SK-N-SH (cell line): ENCODE results near the gene VWF. TPM values are rescaled to one million over a fixed set of nuclear protein-coding genes. Genes with fewer than 3 reads are reported as not detected.

ENCODE experiments used
- CTCF ChIA-PET: fragments of 300-600, 350-600 bp; formaldehyde crosslinking; extraction: SDS; loops from one replicate; lab custom pipeline; 2021; lab: Yijun Ruan, JAX
- POLR2A ChIA-PET: fragments of 350-600 bp; sonication (Branson Sonifier 250); formaldehyde crosslinking; extraction: SDS; loops from one replicate; lab custom pipeline; 2020; ENCODE audit warnings: antibody characterized with exemption, inconsistent platforms; lab: Yijun Ruan, JAX
- DNase-seq: peaks from one replicate; pipeline ENCODE4 v3.0.0; 2012
- H2AFZ ChIP-seq: fragments of 200-600 bp; sonication (generic); 2 replicates; pipeline ENCODE4 v1.8.1; 2016; ENCODE audit warnings: antibody characterized with exemption, mild to moderate bottlenecking, low read depth
- H3F3A ChIP-seq: fragments of 200-600 bp; sonication (generic); replicated peaks from 2 replicates; pipeline ENCODE3; 2016; ENCODE audit warnings: antibody characterized with exemption, mild to moderate bottlenecking; ENCODE audit not compliant: insufficient read depth
- H3K27ac ChIP-seq, 2 experiments: fragments of 200-500 bp in 1 of 2; fragments of 200-600 bp in 1 of 2; sonication (Bioruptor generic) in 1 of 2; sonication (generic), shearing (Covaris generic) in 1 of 2; 2 replicates each; pipeline versions ENCODE4 v1.5.1 to v1.6.1; 2014 to 2016; ENCODE audit warnings: low read depth in 2 of 2, inconsistent platforms in 1 of 2, low read length in 1 of 2, mild to moderate bottlenecking in 1 of 2, mixed read lengths in 1 of 2
- H3K27me3 ChIP-seq: fragments of 200-600 bp; sonication (generic), shearing (Covaris generic); 2 replicates; pipeline ENCODE4 v1.6.1; 2016; ENCODE audit warnings: mixed run types; ENCODE audit not compliant: insufficient read depth
- H3K36me3 ChIP-seq, 2 experiments: fragments of 200-500 bp in 1 of 2; fragments of 200-600 bp in 1 of 2; sonication (Bioruptor generic) in 1 of 2; sonication (generic) in 1 of 2; replicated peaks in 1 of 2; 2 replicates each; pipeline versions ENCODE3 to v1.5.1; 2014 to 2016; ENCODE audit warnings: low read length in 1 of 2, mild to moderate bottlenecking in 1 of 2; ENCODE audit not compliant: insufficient read depth in 2 of 2, control insufficient read depth in 1 of 2
- H3K4me1 ChIP-seq, 2 experiments: fragments of 200-500 bp in 1 of 2; fragments of 200-600 bp in 1 of 2; sonication (Bioruptor generic) in 1 of 2; sonication (generic), shearing (Covaris generic) in 1 of 2; 2 replicates each; pipeline versions ENCODE4 v1.5.1 to v1.6.1; 2014 to 2016; ENCODE audit warnings: low read depth in 1 of 2, low read length in 1 of 2, mixed run types in 1 of 2; ENCODE audit not compliant: insufficient read depth in 2 of 2, control insufficient read depth in 1 of 2
- H3K4me2 ChIP-seq: fragments of 200-600 bp; sonication (generic), shearing (Covaris generic); 2 replicates; pipeline ENCODE4 v1.6.1; 2017; ENCODE audit warnings: mixed run types
- H3K4me3 ChIP-seq, 2 experiments: fragments of 200-500 bp in 1 of 2; fragments of 200-600 bp in 1 of 2; sonication (Bioruptor generic) in 1 of 2; sonication (generic), shearing (Covaris generic) in 1 of 2; 2 replicates each; pipeline versions ENCODE4 v1.5.1 to v1.8.1; 2014 to 2016; ENCODE audit warnings: low read depth in 2 of 2, inconsistent platforms in 1 of 2, low read length in 1 of 2, mild to moderate bottlenecking in 1 of 2, mixed read lengths in 1 of 2, moderate library complexity in 1 of 2
- H3K79me2 ChIP-seq: fragments of 200-600 bp; sonication (generic); 2 replicates; pipeline ENCODE4 v1.8.1; 2017; ENCODE audit warnings: mild to moderate bottlenecking; ENCODE audit not compliant: insufficient read depth
- H3K9ac ChIP-seq: fragments of 200-600 bp; sonication (generic); 2 replicates; pipeline ENCODE4 v1.6.1; 2017; ENCODE audit warnings: mixed run types
- H3K9me2 ChIP-seq: fragments of 200-600 bp; sonication (generic); 2 replicates; pipeline ENCODE4 v1.6.1; 2017; ENCODE audit warnings: mixed run types
- H3K9me3 ChIP-seq: fragments of 200-600 bp; sonication (generic); 2 replicates; pipeline ENCODE4 v1.6.1; 2017; ENCODE audit warnings: mixed run types, mild to moderate bottlenecking, moderate library complexity
- H4K20me1 ChIP-seq: fragments of 200-600 bp; sonication (generic); 2 replicates; pipeline ENCODE4 v1.6.1; 2017; ENCODE audit warnings: mild to moderate bottlenecking, mixed run types; ENCODE audit not compliant: insufficient read depth
- CHD2 ChIP-seq: fragments of 150-350 bp; IDR thresholded peaks from 2 replicates; pipeline ENCODE4 v1.6.1; 2018; ENCODE audit warnings: low read length; ENCODE audit not compliant: partially characterized antibody
- CTCF ChIP-seq: fragments of 200-600 bp; sonication (generic); IDR thresholded peaks from 2 replicates; pipeline ENCODE4 v1.6.1; 2017; ENCODE audit warnings: antibody characterized with exemption, mild to moderate bottlenecking, moderate library complexity
- EP300 ChIP-seq, 2 experiments: IDR thresholded peaks; 2 replicates each; pipeline versions ENCODE4 v1.4.0 to v1.6.1; 2012; ENCODE audit warnings: borderline replicate concordance in 1 of 2, low read depth in 1 of 2, low read length in 1 of 2
- FOSL2 ChIP-seq: IDR thresholded peaks from 2 replicates; pipeline ENCODE4 v1.4.0; 2012; ENCODE audit warnings: low read depth, mild to moderate bottlenecking, moderate library complexity, borderline replicate concordance
- FOXM1 ChIP-seq: IDR thresholded peaks from 2 replicates; pipeline ENCODE4 v1.4.0; 2012; ENCODE audit warnings: low read depth, mild to moderate bottlenecking
- MEF2A ChIP-seq: IDR thresholded peaks from 2 replicates; pipeline ENCODE4 v1.4.0; 2012; ENCODE audit warnings: low read depth, borderline replicate concordance
- MXI1 ChIP-seq: IDR thresholded peaks from 2 replicates; pipeline ENCODE4 v1.6.1; 2012; ENCODE audit warnings: mild to moderate bottlenecking, low read depth, low read length, improper control_type of control experiment
- NFIC ChIP-seq: IDR thresholded peaks from 2 replicates; pipeline ENCODE4 v1.4.0; 2012; ENCODE audit warnings: borderline replicate concordance
- PBX3 ChIP-seq: IDR thresholded peaks from 2 replicates; pipeline ENCODE4; 2012
- POLR2AphosphoS5 ChIP-seq: IDR thresholded peaks from 2 replicates; pipeline ENCODE4 v1.6.1; 2012; ENCODE audit warnings: low read depth, low read length
- RAD21 ChIP-seq: IDR thresholded peaks from 2 replicates; pipeline ENCODE4 v1.6.1; 2012; ENCODE audit warnings: mild to moderate bottlenecking, low read length
- RFX5 ChIP-seq: IDR thresholded peaks from 2 replicates; pipeline ENCODE4 v1.6.1; 2012; ENCODE audit warnings: mild to moderate bottlenecking, improper control_type of control experiment, low read length
- RXRA ChIP-seq: IDR thresholded peaks from 2 replicates; pipeline ENCODE4 v1.4.0; 2012; ENCODE audit warnings: low read depth, mild to moderate bottlenecking, borderline replicate concordance
- SIN3A ChIP-seq: IDR thresholded peaks from 2 replicates; pipeline ENCODE4 v1.6.1; 2012; ENCODE audit warnings: low read depth, mild to moderate bottlenecking, low read length, moderate library complexity, borderline replicate concordance
- TAF1 ChIP-seq: IDR thresholded peaks from 2 replicates; pipeline ENCODE4 v1.6.1; 2012; ENCODE audit warnings: low read depth, mild to moderate bottlenecking, low read length, moderate library complexity, borderline replicate concordance
- TCF12 ChIP-seq: IDR thresholded peaks from 2 replicates; pipeline ENCODE4 v1.4.0; 2012
- USF2 ChIP-seq: fragments of 150-350 bp; IDR thresholded peaks from 2 replicates; pipeline ENCODE4 v1.6.1; 2017; ENCODE audit warnings: antibody characterized with exemption, low read length, low read depth, borderline replicate concordance
- YY1 ChIP-seq: IDR thresholded peaks from 2 replicates; pipeline ENCODE4 v1.4.0; 2012; ENCODE audit warnings: low read depth, mild to moderate bottlenecking
- ZBTB33 ChIP-seq: IDR thresholded peaks from 2 replicates; pipeline ENCODE4 v1.4.0; 2012; ENCODE audit warnings: low read depth, borderline replicate concordance
- WGBS: methylation state at CpG from one replicate; pipeline ENCODE4 v1.1.6; 2017; ENCODE audit warnings: low lambda C conversion rate; 5-methylcytosine and 5-hydroxymethylcytosine counted together
- polyA plus RNA-seq, 3 experiments: library from polyadenylated mRNA; depleted of rRNA; stranded (reverse); fragments of >200 nt; gene quantifications; 2 replicates each; pipeline ENCODE4 v1.2.3, GENCODE V29; 2012

The VWF gene
- polyA plus RNA-seq, 1 of the 3 experiments (the other 2 are of a cell fraction): 0.12 TPM

GRCh38 chr12:5989621-5990020 lies 134.8 kb downstream of the VWF start:
- Histone ChIP-seq H3K27ac (no peak overlapping the region), H3K36me3 (no peaks in the 10 kb centered on the region), H3K27me3 (no peaks in the 10 kb centered on the region; the same call in 1 of the 2 replicates), H3F3A (no peaks in the 10 kb centered on the region), H2AFZ (no peak overlapping the region), H3K4me2 (no peak overlapping the region), H3K79me2 (no peaks in the 10 kb centered on the region), H3K9me3 (no peaks in the 10 kb centered on the region), H3K9ac (no peak overlapping the region), H4K20me1 (no peaks in the 10 kb centered on the region), H3K4me3 (no peak overlapping the region), H3K9me2 (no peaks in the 10 kb centered on the region), H3K4me1 (peaks cover 0 to 3% of the 10 kb centered on the region in 2 experiments; a peak in 1 of 4 replicates)
- ChIA-PET POLR2A (no interaction called here), CTCF (interaction anchor here (0.6 to 9.0 kb wide), 24 partner anchors 8 to 1682 kb away, joined by 3 to 334 read pairs (median 11); partner anchors contain the start of gene CD27)
- TF ChIP-seq CHD2: no peak
- TF ChIP-seq POLR2AphosphoS5: no peak
- TF ChIP-seq RXRA: no peak
- TF ChIP-seq NFIC: no peak
- no peak for TF ChIP-seq MEF2A
- TF ChIP-seq CTCF: no peak
- no peak for TF ChIP-seq SIN3A
- TF ChIP-seq RAD21: no peak
- WGBS: 53% methylated on average over 3 of the region's 3 CpGs
- DNase-seq: no peak

- CTCF ChIA-PET: interaction anchor here (0.6 to 9.0 kb wide), 61 partner anchors 9 to 1681 kb away, joined by 3 to 334 read pairs (median 5); partner anchors contain the start of genes CD27 and CD9
- TF ChIP-seq CTCF (peak; percentile 97), TAF1 (no peak), RFX5 (no peak), TCF12 (no peak), EP300 (IDR thresholded peaks at IDR 0.05; ENCODE audit: borderline replicate concordance in 1 of 2, low read depth in 1 of 2, low read length in 1 of 2) (no peak), PBX3 (no peak), FOSL2 (no peak), ZBTB33 (no peak), YY1 (no peak), FOXM1 (no peak), RAD21 (peak; percentile 94), NFIC (no peak), MXI1 (no peak), USF2 (no peak)
These were observed 135.8 kb downstream of the VWF start for GRCh38 chr12:5988659-5989116.

More at GRCh38 chr12:5988659-5989116, 135.8 kb downstream of the VWF start:
- no peaks in the 10 kb centered on the region for H3K9me2 ChIP-seq
- H2AFZ ChIP-seq: no peak overlapping the region; the same call in 1 of the 2 replicates
- H4K20me1 ChIP-seq: no peaks in the 10 kb centered on the region
- H3K4me1 ChIP-seq: peaks cover 0 to 3% of the 10 kb centered on the region in 2 experiments; a peak in 1 of 4 replicates
- H3K36me3 ChIP-seq: no peaks in the 10 kb centered on the region
- H3K9ac ChIP-seq: no peak overlapping the region
- DNase-seq: peak; percentile 85
- H3K4me3 ChIP-seq: peak overlapping the region in 1 of 2 experiments; percentile 52; a peak in 1 of 4 replicates
- H3F3A ChIP-seq: no peaks in the 10 kb centered on the region
- POLR2A ChIA-PET: no interaction called here
- no peaks in the 10 kb centered on the region; the same call in 1 of the 2 replicates for H3K27me3 ChIP-seq
- no peak overlapping the region for H3K27ac ChIP-seq
- H3K4me2 ChIP-seq: no peak overlapping the region
- H3K9me3 ChIP-seq: no peaks in the 10 kb centered on the region
- 2% methylated on average over 10 of the region's 10 CpGs for WGBS
- H3K79me2 ChIP-seq: no peaks in the 10 kb centered on the region
